ENCODE results near the gene ABL2. TPM values are rescaled to one million over a fixed set of nuclear protein-coding genes. Genes with fewer than 3 reads are reported as not detected.

ABL2 gene
- total and polyA plus RNA-seq, 2 donors (not counting 1 experiment from before 2014, with no cell fraction given), result 2.6 to 20.0 TPM

- Histone ChIP-seq H3K4me3 (ENCODE audit: control extremely low read depth in 1 of 5, extremely low read depth in 1 of 5, insufficient read depth in 1 of 5, low read depth in 2 of 5, low read length in 4 of 5) (no peak overlapping the region), H3K79me2 (ENCODE audit: control insufficient read depth, insufficient read depth, low read length) (no peaks in the 10 kb centered on the region), H3K4me1 (ENCODE audit: control insufficient read depth in 2 of 2, insufficient read depth in 2 of 2, low read length in 2 of 2) (peaks cover 0 to 5% of the 10 kb centered on the region in 2 donors), H3K27ac (ENCODE audit: low read length in 2 of 2) (no peak overlapping the region), H3K4me2 (replicated peaks; ENCODE audit: low read depth, low read length, poor library complexity, severe bottlenecking) (no peak overlapping the region), H3K9ac (ENCODE audit: low read length) (no peak overlapping the region), H3K9me3 (ENCODE audit: control extremely low read depth in 1 of 3, control insufficient read depth in 2 of 3, insufficient read depth in 1 of 3, low read length in 2 of 3) (no peaks in the 10 kb centered on the region), H2AFZ (ENCODE audit: insufficient read depth, low read depth, low read length, poor library complexity, severe bottlenecking) (no peak overlapping the region), H3K36me3 (replicated peaks in 1 of 2; ENCODE audit: control extremely low read depth in 1 of 2, control insufficient read depth in 1 of 2, extremely low read depth in 1 of 2, insufficient read depth in 2 of 2, low read length in 1 of 2) (no peaks in the 10 kb centered on the region), H3K27me3 (replicated peaks in 1 of 4; ENCODE audit: control extremely low read depth in 1 of 4, control insufficient read depth in 3 of 4, insufficient read depth in 4 of 4, low read length in 3 of 4) (no peaks in the 10 kb centered on the region), H4K20me1 (ENCODE audit: control insufficient read depth, insufficient read depth, low read length, poor library complexity, severe bottlenecking) (no peaks in the 10 kb centered on the region)
- Mint-ChIP-seq H3K4me3 (no peak overlapping the region), H3K4me1 (peaks cover 6% of the 10 kb centered on the region), H3K9me3 (ENCODE audit: insufficient read depth) (no peaks in the 10 kb centered on the region), H3K27me3 (no peaks in the 10 kb centered on the region), H3K27ac (no peak overlapping the region)
- DNase-seq (no peak), ATAC-seq (ENCODE audit: low read depth) (no peak)
- ChIA-PET POLR2A (no interaction called here), CTCF (no interaction called here)
- TF ChIP-seq EZH2 (IDR thresholded peaks at IDR 0.05; ENCODE audit: borderline replicate concordance, insufficient read depth, low read depth, low read length, poor library complexity, severe bottlenecking), result no peak
- TF ChIP-seq CTCF (IDR thresholded peaks at IDR 0.05), result no peak
- no CpG with 5 or more reads among the region's 1 CpG for WGBS (ENCODE audit: insufficient coverage)
- intact Hi-C loops (cut with micrococcal nuclease), result no loop called here
Measured at GRCh38 chr1:179234863-179235262, 5.4 kb upstream of the ABL2 start.

- 97% methylated on average over 3 of the region's 4 CpGs for WGBS (ENCODE audit: insufficient coverage)
- Histone ChIP-seq H3K9ac (ENCODE audit: low read length) (no peak overlapping the region), H3K9me3 (ENCODE audit: control extremely low read depth in 1 of 3, control insufficient read depth in 2 of 3, insufficient read depth in 1 of 3, low read length in 2 of 3) (no peaks in the 10 kb centered on the region), H3K4me3 (ENCODE audit: control extremely low read depth in 1 of 5, extremely low read depth in 1 of 5, insufficient read depth in 1 of 5, low read depth in 2 of 5, low read length in 4 of 5) (no peak overlapping the region), H3K4me2 (replicated peaks; ENCODE audit: low read depth, low read length, poor library complexity, severe bottlenecking) (no peak overlapping the region), H3K4me1 (ENCODE audit: control insufficient read depth in 2 of 2, insufficient read depth in 2 of 2, low read length in 2 of 2) (peaks cover 7 to 13% of the 10 kb centered on the region in 2 donors), H3K27ac (ENCODE audit: low read length in 2 of 2) (no peak overlapping the region), H3K79me2 (ENCODE audit: control insufficient read depth, insufficient read depth, low read length) (peaks cover 17% of the 10 kb centered on the region), H3K36me3 (replicated peaks in 1 of 2; ENCODE audit: control extremely low read depth in 1 of 2, control insufficient read depth in 1 of 2, extremely low read depth in 1 of 2, insufficient read depth in 2 of 2, low read length in 1 of 2) (no peaks in the 10 kb centered on the region), H3K27me3 (replicated peaks in 1 of 4; ENCODE audit: control extremely low read depth in 1 of 4, control insufficient read depth in 3 of 4, insufficient read depth in 4 of 4, low read length in 3 of 4) (no peaks in the 10 kb centered on the region), H2AFZ (ENCODE audit: insufficient read depth, low read depth, low read length, poor library complexity, severe bottlenecking) (no peak overlapping the region), H4K20me1 (ENCODE audit: control insufficient read depth, insufficient read depth, low read length, poor library complexity, severe bottlenecking) (no peaks in the 10 kb centered on the region)
- ATAC-seq (ENCODE audit: low read depth) (no peak), DNase-seq (no peak)
- CTCF ChIA-PET, result no interaction called here
- Mint-ChIP-seq H3K9me3 (ENCODE audit: insufficient read depth) (no peaks in the 10 kb centered on the region), H3K4me3 (no peak overlapping the region), H3K27ac (no peak overlapping the region), H3K4me1 (peaks cover 23% of the 10 kb centered on the region), H3K27me3 (no peaks in the 10 kb centered on the region)
- no peak for TF ChIP-seq CTCF (IDR thresholded peaks at IDR 0.05)
- TF ChIP-seq EZH2 (IDR thresholded peaks at IDR 0.05; ENCODE audit: borderline replicate concordance, insufficient read depth, low read depth, low read length, poor library complexity, severe bottlenecking), result no peak
- intact Hi-C loops (cut with micrococcal nuclease), result loop anchor here (2.0 kb wide), 1 partner anchor 61 kb away; the partner anchor contains the start of gene SOAT1
- POLR2A ChIA-PET, result no interaction called here
Measured at GRCh38 chr1:179231923-179232322, 2.4 kb upstream of the ABL2 start.

Measured in B cell (primary cell).